Stimulated activated CD4-positive, alpha-beta T cell treated with anti-CD3 and anti-CD28 coated beads, Interleukin-2, amount 100 ng/mL, for 48 hours (primary cell): Measurements from ENCODE around the gene OR6J1.
"Not testable (repeated sequence)": the region's sequence is repeated elsewhere in the genome, so short reads cannot be mapped to it uniquely, and the experiment has no call there.

Experiments
- DNase-seq, 2 donors: peaks; one replicate each; pipeline ENCODE4 v3.0.0-alpha.2; 2020

OR6J1 gene

DNA sequence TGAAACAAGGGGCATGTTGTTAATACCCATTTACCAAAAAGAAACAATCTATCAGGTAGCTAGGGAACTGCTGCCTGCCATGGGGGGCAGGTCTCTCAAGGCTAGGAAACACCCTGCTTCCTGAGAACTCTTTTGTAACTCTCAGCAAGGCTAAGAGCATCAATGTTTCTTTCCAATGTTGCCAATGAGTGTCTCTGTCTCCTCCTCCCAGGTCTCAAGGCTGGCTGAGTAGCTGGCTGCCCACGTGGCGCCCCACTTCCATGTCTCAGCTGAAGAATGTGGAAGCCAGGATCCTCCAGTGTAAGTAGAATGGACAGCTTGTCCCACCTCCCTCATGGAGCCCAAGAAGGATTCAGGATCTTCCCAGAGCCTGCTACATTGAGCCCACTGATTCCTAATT, 42.7 kb downstream of the OR6J1 start:
- no peak for DNase-seq

DNA sequence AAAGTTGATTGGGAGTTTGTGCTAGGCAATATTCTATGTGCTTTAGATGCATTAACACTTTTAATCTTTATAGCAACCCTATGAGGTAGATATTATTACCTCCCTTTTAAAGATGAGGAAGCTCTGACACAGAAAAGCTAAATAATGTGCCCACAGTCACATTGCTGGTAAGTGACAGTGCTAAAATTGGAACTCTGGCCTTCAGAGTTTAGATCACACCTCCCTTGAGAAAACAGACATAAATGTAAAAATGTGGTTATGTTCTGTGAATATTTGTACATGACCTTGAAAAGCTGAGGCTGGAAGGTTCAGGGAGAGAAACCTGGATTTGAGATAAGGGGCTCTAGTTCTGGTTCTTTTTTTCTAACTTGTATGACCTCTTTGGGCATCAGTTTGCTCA, 44.1 kb downstream of the OR6J1 start:
- DNase-seq, result no peak

DNA sequence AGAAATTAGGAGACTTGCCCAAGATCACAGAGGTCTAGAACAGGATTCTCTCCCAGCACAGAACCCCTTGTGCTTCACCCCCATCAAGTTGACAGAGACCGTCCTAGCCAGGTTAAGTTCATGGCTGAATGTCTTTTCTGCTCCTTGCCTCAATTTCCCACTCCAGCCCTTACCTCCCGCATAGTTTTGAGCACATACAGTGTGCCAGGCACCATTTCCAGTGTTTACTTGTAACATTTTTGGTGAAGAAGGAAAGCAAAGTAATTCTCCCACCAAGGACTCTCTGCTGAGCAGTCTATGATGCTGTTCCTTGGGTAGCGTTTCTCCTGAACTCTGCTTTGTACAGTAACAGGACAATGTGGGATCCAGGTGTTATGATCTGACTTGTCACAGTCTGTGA, 44.8 kb downstream of the OR6J1 start:
- no peak for DNase-seq

DNA sequence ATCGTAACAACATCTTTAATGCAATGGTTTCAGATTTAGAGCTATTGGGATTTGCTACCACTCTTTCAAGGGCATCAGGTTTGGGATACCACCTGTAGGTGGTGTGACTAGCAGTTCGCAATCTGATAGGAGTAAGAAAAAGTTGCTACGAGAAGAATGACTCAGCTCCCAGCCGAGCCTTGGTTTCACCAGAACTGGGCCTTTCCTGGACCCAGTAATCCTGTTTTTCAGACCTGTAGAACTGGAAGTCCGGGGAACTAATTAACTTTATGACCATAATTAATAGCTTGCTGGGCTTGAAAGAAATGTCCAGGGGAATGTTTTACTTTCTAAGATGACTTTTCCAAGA, 45.3 kb downstream of the OR6J1 start:
- DNase-seq, result peak; percentile 16 to 25

DNA sequence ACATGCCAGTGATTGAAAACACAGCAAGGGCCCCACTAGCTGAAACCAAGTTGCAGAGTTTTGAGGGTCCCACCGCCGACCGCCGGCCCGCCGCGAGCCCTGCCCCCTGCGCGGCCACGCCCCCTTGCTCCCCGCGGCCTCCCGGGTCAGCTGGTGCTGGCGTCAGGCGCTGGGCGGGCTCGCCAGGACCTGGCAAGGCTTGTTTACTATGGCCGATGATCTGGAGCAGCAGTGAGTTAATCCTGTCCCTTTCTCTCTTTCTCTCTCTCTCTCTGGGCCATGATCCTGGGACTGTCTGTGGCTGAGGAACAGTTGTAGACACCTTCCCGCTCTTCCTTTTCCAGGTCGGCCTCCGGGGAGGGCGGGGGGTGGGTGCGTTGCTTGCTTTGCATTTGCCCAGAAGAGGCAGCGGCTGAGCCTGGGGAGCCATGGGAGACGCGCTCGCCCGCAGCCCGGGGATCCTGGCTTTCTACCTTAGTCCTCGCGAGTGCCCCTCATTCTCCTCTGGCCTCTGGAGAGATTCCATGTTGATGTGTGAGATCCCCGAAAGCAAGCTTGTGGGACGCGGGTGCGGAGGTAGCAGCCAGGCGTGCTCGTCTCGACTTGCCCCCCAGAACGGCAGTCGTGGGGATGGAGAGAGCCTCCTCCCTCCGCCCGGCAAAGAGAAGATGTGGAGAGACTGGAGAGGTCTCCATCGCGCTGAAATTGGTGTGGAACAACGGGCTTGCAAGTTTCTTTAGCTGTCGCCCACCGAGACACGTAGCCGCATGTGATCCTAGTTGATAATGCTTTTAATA, 45.9 kb downstream of the OR6J1 start, which contains the start of gene ABHD4:
Gene ABHD4, plus strand, starts transcription at position 202 of the 797 bp plus-strand sequence. Its CDS starts 7 bp downstream, at position 209.
- DNase-seq, result peak; percentile 48

DNA sequence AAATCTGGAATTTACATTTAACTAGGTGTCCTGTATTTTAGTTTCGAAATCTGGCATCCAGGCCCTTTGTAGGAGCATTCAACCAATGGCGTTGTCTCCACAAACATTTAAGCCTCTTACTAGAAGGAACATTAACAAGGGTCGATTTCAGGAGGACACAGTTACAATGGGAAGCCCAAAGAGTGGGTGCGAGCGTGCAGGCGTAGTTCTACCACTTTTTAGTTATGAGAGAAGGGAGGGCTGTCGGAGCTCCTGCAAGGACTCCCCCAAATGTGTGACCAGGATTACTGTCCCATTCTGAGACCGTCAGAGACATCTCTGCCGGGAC, 46.4 kb downstream of the OR6J1 start:
- no peak for DNase-seq

DNA sequence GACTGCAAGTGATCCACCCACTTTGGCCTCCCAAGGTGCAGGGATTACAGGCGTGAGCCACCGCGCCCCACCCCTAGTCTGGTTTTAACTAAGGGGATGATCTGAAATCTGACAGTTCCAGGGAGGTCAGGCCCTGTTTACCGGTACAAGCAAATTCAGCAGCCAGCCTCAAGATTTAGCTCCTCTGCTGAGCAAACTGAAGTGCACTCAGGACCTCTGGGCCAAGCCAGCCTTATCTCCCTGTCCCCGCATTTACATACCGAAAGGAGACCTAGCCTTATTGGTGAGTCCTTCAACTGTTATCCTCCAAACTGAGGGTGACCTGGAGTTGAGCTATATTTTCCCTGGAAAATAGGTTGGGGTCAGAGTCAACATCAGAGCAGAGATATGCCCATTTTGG, 46.9 kb downstream of the OR6J1 start:
- no peak for DNase-seq

DNA sequence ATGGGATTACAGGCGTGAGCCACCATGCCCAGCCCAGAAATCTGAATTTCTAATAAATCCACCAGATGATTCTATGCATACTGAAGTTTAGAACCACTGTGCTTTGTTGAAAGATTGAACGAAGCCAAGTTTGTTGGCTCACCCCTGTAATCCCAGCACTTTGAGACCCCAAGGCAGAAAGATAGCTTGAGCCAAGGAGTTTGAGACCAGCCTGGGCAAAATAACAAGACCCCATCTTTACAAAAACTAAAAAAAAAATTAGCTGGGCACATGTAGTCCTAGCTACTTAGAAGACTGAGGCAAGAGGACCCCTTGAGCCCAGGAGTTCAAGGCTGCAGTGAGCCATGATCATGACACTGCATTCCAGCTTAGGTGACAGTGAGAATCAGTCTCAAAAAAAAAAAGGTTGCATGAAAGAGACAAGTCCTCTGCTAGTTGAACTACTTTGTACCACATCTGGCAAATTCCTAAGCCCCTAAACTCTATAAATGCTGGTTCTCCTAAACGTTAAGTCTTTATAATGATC, 47.7 kb downstream of the OR6J1 start:
- no peak for DNase-seq

DNA sequence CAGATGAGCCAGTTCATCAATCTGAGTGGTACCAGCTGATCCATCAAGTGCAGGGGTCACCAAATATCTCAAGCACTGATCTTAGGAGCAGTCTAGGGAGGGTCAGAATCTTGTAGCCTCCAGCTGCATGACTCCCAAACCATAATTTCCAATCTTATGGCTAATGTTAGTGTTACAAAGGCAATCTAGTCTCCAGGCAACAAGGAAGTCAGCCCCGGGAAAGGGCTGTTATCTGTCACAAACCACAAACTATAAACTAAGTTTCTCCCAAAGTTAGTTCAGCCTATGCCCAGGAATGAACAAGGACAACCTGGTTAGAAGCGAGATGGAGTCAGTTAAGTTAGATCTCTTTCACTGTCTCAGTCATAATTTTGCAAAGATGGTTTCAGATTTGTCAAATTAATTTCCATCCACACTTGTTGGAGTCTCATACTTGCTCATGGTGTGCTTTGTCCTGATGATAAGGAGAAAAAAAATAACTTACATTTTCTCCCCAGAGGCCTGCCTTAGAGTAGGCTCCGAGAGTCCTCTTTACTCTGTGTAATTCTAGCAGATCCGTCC, 49.9 kb downstream of the OR6J1 start:
- DNase-seq, result no peak

DNA sequence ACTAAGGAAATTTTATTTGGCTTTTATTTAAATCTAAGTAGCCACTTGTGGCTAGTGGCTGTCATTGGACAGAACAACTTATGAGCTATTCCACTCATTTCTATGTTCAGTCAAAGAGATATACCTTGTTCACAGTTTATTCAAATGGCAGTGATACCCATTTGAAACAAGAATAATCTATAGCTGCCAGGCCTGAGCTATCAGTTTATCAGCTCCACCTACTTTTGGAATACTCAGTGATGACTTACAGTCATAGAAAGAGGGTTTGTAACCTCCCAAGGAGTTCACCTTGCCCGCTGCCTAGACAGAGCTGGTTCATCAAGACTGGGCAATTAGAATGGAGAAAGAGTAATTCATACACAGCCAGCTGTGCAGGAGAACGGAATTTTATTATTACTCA, 50.6 kb downstream of the OR6J1 start:
- no peak for DNase-seq

DNA sequence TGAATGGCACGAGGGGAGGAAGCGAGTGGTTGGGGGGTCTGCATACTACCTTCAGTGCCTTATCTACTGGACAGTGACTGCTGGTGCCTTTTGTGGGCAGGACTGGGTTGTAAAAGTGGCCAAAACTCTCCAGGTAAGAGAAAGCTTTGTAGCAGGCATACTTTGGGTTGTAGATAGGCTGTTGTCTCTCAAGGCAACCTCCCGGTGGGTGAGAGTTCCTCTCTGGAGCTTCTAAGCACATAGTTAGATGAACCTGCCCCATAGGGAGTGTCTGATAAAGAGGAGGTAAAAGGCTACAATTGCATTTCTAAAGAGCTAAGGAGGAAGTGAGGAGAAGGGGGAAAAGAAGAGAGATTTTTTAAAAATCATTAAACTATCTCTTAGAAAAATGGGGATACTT, 51.0 kb downstream of the OR6J1 start:
- DNase-seq, result no peak

DNA sequence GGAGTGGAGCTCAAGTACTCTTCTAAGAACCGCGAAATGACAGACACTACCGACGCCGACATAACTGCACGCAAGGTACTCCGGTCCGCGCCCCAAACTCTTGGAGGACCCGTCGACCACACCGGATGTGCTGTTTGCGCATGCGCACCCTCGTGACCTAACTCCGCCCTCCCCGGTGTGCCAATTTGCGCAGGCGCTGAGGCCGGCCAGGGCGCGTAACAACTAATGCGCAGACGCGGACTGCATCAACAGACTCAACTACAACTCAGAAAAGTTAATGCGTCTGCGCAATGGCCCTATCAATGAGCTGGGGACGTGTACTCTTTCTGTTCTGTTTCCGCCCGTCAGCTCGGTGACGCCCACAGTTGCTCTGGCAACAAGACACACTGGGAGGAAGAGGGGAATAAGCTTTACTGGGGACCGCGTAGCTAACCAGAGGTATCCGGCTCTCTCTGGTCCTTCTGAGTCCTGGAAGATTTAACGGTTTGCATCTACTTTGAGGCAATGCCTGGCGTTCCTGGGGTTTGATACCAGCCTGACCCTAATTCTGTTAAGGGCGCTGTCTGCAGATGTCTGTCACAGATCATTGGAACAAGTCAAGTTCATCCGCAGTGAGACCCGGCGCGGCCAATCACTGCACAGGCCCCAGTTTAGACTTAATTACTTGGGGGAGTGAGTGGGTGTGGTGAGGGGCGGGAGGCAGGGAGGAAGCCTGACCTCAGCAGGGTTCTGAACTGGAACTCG, 54.9 kb downstream of the OR6J1 start, which contains the start of gene DAD1:
Gene DAD1, minus strand, starts transcription at position 129 of the 744 bp plus-strand sequence. Its CDS starts 67 bp downstream, at position 62.
- DNase-seq, result peak; percentile 99 to 100

DNA sequence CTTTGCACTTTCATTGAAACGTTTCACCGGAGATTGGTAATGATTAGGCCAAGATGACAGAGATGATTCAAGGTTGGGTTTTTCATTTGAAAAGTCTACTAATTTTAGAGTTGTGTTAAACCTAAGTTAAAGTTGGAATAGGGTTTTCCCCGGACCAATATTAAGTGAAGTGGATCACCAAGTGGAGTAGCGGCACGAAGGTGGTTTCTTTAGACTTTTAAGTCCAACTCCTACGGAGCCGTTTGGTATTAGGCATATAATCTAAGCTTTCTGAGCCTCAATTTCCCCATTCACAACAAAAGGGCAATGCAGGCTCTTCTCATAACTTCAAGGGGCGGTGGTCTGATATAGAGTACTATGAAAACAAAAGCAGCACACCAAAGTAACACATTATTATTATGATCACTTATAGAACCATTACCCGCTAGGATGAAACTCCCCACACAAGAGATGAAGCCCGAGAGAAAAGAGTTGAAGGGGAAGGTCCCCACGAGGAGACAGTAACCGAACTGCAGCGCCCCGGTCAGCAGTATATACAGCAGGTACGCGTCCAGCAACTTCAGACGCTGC, 55.5 kb downstream of the OR6J1 start:
- DNase-seq, result no peak

DNA sequence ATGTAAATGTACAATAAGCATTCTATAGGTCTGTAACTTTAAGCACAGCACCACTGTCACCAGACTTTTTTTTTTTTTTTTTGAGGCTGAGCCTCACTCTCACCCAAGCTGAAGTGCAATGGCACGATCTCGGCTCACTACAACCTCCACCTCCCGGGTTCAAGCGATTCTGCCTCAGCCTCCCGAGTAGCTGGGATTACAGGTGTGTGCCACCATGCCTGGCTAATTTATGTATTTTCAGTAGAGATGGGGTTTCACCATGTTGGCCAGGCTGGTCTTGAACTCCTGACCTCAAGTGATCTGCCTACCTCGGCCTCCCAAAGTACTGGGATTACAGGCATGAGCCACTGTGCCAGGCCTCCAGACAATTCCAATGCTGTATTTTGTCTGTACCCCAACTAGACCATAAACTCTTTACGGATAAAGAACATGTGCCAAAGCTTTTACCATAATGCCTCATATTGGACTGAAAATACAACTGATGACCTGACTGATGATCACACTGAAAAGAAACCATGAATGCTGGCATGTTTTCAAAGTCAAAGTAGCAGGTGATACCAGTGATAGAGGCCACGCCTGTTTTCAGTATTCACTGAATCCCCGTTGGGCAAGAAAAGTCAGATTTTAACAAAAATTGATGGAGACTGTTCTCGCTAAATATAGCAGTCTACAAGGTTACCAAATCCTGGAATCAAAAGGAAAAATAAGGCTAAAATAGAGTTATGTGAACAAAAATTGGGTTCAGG, 56.3 kb downstream of the OR6J1 start:
- not testable (repeated sequence) for DNase-seq

DNA sequence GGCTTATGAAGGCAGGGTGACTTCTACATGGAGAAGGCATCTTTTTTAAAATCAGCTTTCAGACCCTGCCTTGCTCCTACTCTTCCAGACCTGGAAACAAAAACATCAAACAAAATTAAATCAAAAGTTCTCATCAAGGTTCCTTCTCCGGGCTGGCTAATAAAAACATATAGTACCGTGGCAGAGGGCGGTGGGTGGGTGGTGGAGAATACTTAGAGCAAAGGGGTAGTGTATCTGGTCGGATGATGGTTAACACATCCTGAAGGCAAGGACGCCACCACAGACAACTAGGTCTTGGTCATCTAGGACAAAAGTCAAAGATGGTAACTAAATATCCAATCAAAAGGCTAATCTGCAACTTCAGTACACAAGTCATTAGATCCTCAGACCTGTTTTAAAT, 56.9 kb downstream of the OR6J1 start:
- no peak for DNase-seq

DNA sequence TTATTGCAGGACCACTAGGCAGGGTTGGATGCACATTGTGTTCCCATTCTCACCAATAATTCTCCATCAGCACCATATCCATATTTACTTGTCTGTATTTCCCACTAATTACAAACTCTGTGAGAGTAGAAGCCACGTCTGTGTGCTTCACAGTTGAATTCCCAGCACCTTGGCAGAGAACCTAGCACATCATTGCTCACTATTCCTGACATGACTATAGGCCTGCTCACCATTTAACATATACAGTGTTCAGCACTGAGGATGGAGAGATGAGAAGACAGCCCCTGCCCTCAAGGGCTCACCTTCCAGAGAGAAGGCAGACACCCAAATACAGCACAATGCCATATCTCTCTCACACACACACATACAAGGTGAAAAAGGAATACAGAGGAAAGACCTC, 60.2 kb downstream of the OR6J1 start:
- DNase-seq, result no peak
